H9 (cell line): ENCODE data around the gene LRRC15. TPM values are rescaled to one million over a fixed set of nuclear protein-coding genes. Genes with fewer than 3 reads are reported as not detected.

Source experiments
- DNase-seq: peaks from one replicate; pipeline ENCODE4 v3.0.0-alpha.2; 2017
- H2AFZ ChIP-seq: one replicate; pipeline ENCODE4 v1.6.1; 2013; ENCODE audit warnings: mild to moderate bottlenecking, low read length, control low read depth, moderate library complexity
- H2AK5ac ChIP-seq: 2 replicates; pipeline ENCODE4 v1.6.1; 2013; ENCODE audit warnings: low read length, control low read depth, mixed read lengths; ENCODE audit not compliant: insufficient read length
- H2BK120ac ChIP-seq: one replicate; pipeline ENCODE4 v1.6.1; 2013; ENCODE audit warnings: low read depth, mild to moderate bottlenecking, low read length, control low read depth, inconsistent platforms; ENCODE audit not compliant: poor library complexity, severe bottlenecking
- H2BK12ac ChIP-seq: 2 replicates; pipeline ENCODE4 v1.6.1; 2013; ENCODE audit warnings: low read length, control low read depth, mixed read lengths, low read depth; ENCODE audit not compliant: insufficient read length
- H2BK15ac ChIP-seq: 2 replicates; pipeline ENCODE4 v1.6.1; 2013; ENCODE audit warnings: low read depth, low read length, control low read depth
- H2BK20ac ChIP-seq: one replicate; pipeline ENCODE4 v1.6.1; 2013; ENCODE audit warnings: low read depth, mild to moderate bottlenecking, low read length, control low read depth, inconsistent platforms; ENCODE audit not compliant: poor library complexity, severe bottlenecking
- H2BK5ac ChIP-seq: 2 replicates; pipeline ENCODE4 v1.6.1; 2013; ENCODE audit warnings: low read length, control low read depth, mixed read lengths; ENCODE audit not compliant: insufficient read length
- H3K14ac ChIP-seq: 2 replicates; pipeline ENCODE4 v1.6.1; 2013; ENCODE audit warnings: low read length, control low read depth; ENCODE audit not compliant: insufficient read depth
- H3K18ac ChIP-seq: 2 replicates; pipeline ENCODE4 v1.6.1; 2013; ENCODE audit warnings: low read depth, mild to moderate bottlenecking, mixed read lengths, low read length, control low read depth; ENCODE audit not compliant: insufficient read length
- H3K23ac ChIP-seq: 2 replicates; pipeline ENCODE4 v1.6.1; 2013; ENCODE audit warnings: low read length, control low read depth, mixed read lengths, low read depth; ENCODE audit not compliant: insufficient read length
- H3K23me2 ChIP-seq: 2 replicates; pipeline ENCODE4 v1.6.1; 2013; ENCODE audit warnings: low read depth, mild to moderate bottlenecking, mixed read lengths, low read length, control low read depth; ENCODE audit not compliant: insufficient read length, poor library complexity, severe bottlenecking
- H3K27ac ChIP-seq: 2 replicates; pipeline ENCODE4 v1.5.1; 2013; ENCODE audit warnings: low read length, control low read depth, mixed read lengths, low read depth; ENCODE audit not compliant: insufficient read length
- H3K27me3 ChIP-seq: 2 replicates; pipeline ENCODE4 v1.6.1; 2013; ENCODE audit warnings: low read length, control low read depth, inconsistent platforms; ENCODE audit not compliant: insufficient read depth
- H3K4ac ChIP-seq: 2 replicates; pipeline ENCODE4 v1.6.1; 2013; ENCODE audit warnings: low read depth, mild to moderate bottlenecking, control low read depth, inconsistent platforms, low read length, moderate library complexity
- H3K4me1 ChIP-seq: 2 replicates; pipeline ENCODE4 v1.6.1; 2013; ENCODE audit warnings: low read length, control low read depth, inconsistent platforms; ENCODE audit not compliant: insufficient read depth
- H3K4me2 ChIP-seq: 2 replicates; pipeline ENCODE4 v1.6.1; 2013; ENCODE audit warnings: low read length, control low read depth, mixed read lengths; ENCODE audit not compliant: insufficient read length, insufficient read depth
- H3K56ac ChIP-seq: 2 replicates; pipeline ENCODE4 v1.6.1; 2013; ENCODE audit warnings: low read depth, mild to moderate bottlenecking, mixed read lengths, low read length, control low read depth; ENCODE audit not compliant: insufficient read length
- H3K79me1 ChIP-seq: 2 replicates; pipeline ENCODE4 v1.6.1; 2013; ENCODE audit warnings: low read depth, mild to moderate bottlenecking, moderate library complexity, low read length, control low read depth, inconsistent platforms; ENCODE audit not compliant: insufficient read depth, poor library complexity, severe bottlenecking
- H3K79me2 ChIP-seq: 2 replicates; pipeline ENCODE4 v1.6.1; 2013; ENCODE audit warnings: low read length, control low read depth, inconsistent platforms; ENCODE audit not compliant: insufficient read depth
- H3K9ac ChIP-seq: 2 replicates; pipeline ENCODE4 v1.6.1; 2013; ENCODE audit warnings: low read length, control low read depth, mixed read lengths; ENCODE audit not compliant: insufficient read length; ENCODE audit errors: extremely low read depth
- H3K9me3 ChIP-seq: one replicate; pipeline ENCODE4 v1.6.1; 2013; ENCODE audit warnings: low read depth, low read length, inconsistent platforms; ENCODE audit not compliant: control insufficient read depth
- H3T11ph ChIP-seq: one replicate; pipeline ENCODE4 v1.6.1; 2013; ENCODE audit warnings: mild to moderate bottlenecking, low read length, control low read depth, inconsistent platforms
- H4K20me1 ChIP-seq: one replicate; pipeline ENCODE4 v1.6.1; 2013; ENCODE audit not compliant: control insufficient read depth, insufficient read length, insufficient read depth
- H4K5ac ChIP-seq: 2 replicates; pipeline ENCODE4 v1.6.1; 2013; ENCODE audit warnings: low read depth, mild to moderate bottlenecking, mixed read lengths, low read length, control low read depth; ENCODE audit not compliant: insufficient read length
- H4K8ac ChIP-seq: replicated peaks from 2 replicates; pipeline ENCODE4 v1.6.1; 2013; ENCODE audit warnings: low read length, control low read depth, mixed read lengths, low read depth; ENCODE audit not compliant: insufficient read length
- H4K91ac ChIP-seq: 2 replicates; pipeline ENCODE4 v1.6.1; 2013; ENCODE audit warnings: low read depth, mild to moderate bottlenecking, moderate library complexity, mixed read lengths, low read length, control low read depth; ENCODE audit not compliant: insufficient read length
- H3K27ac Mint-ChIP-seq, 3 experiments: 2 replicates in 2 of 3; 3 replicates in 1 of 3; pipeline ENCODE4 v1.8.0; 2020 to 2021; ENCODE audit warnings: mixed read lengths in 3 of 3, mild to moderate bottlenecking in 1 of 3, moderate library complexity in 1 of 3
- H3K27me3 Mint-ChIP-seq: 2 replicates; pipeline ENCODE4 v1.8.0; 2021; ENCODE audit warnings: low read depth, mild to moderate bottlenecking, moderate library complexity, mixed read lengths
- H3K36me3 Mint-ChIP-seq, 3 experiments: 2 replicates in 2 of 3; 3 replicates in 1 of 3; pipeline ENCODE4 v1.8.0; 2020 to 2021; ENCODE audit warnings: low read depth in 3 of 3, mixed read lengths in 3 of 3; ENCODE audit not compliant: insufficient read depth in 1 of 3
- H3K4me1 Mint-ChIP-seq, 2 experiments: 2 replicates each; pipeline ENCODE4 v1.8.0; 2020; ENCODE audit warnings: mixed read lengths in 2 of 2
- H3K4me3 Mint-ChIP-seq, 2 experiments: 2 replicates in 1 of 2; 3 replicates in 1 of 2; pipeline ENCODE4 v1.8.0; 2020 to 2021; ENCODE audit warnings: mild to moderate bottlenecking in 2 of 2, mixed read lengths in 2 of 2, moderate library complexity in 1 of 2
- H3K9me3 Mint-ChIP-seq, 2 experiments: 2 replicates in 1 of 2; 3 replicates in 1 of 2; pipeline ENCODE4 v1.8.0; 2020; ENCODE audit warnings: mild to moderate bottlenecking in 2 of 2, mixed read lengths in 2 of 2, moderate library complexity in 1 of 2
- CTCF ChIP-seq: fragments of 200-600 bp; sonication (generic); conservative IDR thresholded peaks from 3 replicates; pipeline ENCODE4 v1.8.0; 2021; ENCODE audit warnings: antibody characterized with exemption, mild to moderate bottlenecking
- WGBS: extraction: QIAGEN DNeasy Blood & Tissue Kit; methylation state at CpG from one replicate; pipeline ENCODE4 v1.1.7; 2013; ENCODE audit warnings: missing lambda C conversion rate, low lambda C conversion rate, mixed read lengths; ENCODE audit not compliant: insufficient read length; ENCODE audit errors: extremely low coverage; 5-methylcytosine and 5-hydroxymethylcytosine counted together
- total RNA-seq: library from RNA; stranded (reverse); gene quantifications from 2 replicates; pipeline ENCODE4 v1.2.1, GENCODE V29; 2021

The LRRC15 gene
- total RNA-seq, 1 experiment from 2014 or later, result 0.07 TPM

DNA sequence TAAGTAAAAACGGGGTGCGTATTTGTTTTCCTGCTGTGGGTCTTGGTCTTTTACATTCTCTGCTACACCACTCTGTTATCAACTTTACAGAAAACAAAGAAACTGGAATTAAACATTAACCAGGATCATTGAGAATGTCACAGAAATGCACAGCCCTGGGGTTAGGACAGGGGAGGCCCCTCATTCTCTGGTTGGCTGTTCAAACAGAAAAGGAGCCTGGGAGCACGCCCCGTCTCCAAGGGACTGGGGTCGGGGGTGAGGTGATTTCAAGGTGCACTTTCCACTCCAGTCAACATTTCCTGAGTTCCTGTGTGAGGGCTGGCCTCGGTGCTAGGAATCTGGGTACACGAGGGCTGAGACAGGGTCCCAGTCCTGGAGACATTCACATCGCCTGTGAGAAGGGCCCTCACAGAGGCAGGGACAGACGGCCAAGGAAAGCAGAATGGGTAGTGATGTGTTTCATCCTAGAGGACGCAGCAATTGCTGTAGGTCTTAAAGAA is 48.7 kb downstream of the LRRC15 start:
- H3K4me1 Mint-ChIP-seq, result peaks cover 14 to 22% of the 10 kb centered on the region in 2 experiments
- peaks cover 21% of the 10 kb centered on the region for H3K9me3 ChIP-seq
- H3K4me1 ChIP-seq, result no peaks in the 10 kb centered on the region
- H2BK12ac ChIP-seq, result no peak overlapping the region
- H4K20me1 ChIP-seq, result no peaks in the 10 kb centered on the region
- no peak overlapping the region for H2AK5ac ChIP-seq
- H3K27me3 Mint-ChIP-seq, result peaks cover 50% of the 10 kb centered on the region
- no peak overlapping the region for H3K27ac ChIP-seq
- no peak overlapping the region for H4K8ac ChIP-seq
- H3K27me3 ChIP-seq, result peaks cover 3% of the 10 kb centered on the region; the same call in 1 of the 2 replicates
- no peak overlapping the region for H4K5ac ChIP-seq
- H3K9ac ChIP-seq, result no peak overlapping the region
- WGBS, result no CpG with 5 or more reads among the region's 10 CpGs
- no peak overlapping the region for H3K56ac ChIP-seq
- no peak overlapping the region for H3K23ac ChIP-seq
- H3K18ac ChIP-seq, result no peak overlapping the region
- H2BK15ac ChIP-seq, result no peak overlapping the region
- H2AFZ ChIP-seq, result no peak overlapping the region
- H2BK120ac ChIP-seq, result no peak overlapping the region
- no peak overlapping the region for H3K4ac ChIP-seq
- TF ChIP-seq CTCF, result no peak
- H2BK5ac ChIP-seq, result no peak overlapping the region
- H3K36me3 Mint-ChIP-seq, result peaks cover 20 to 27% (median 20%) of the 10 kb centered on the region in 3 experiments
- H3K4me3 Mint-ChIP-seq, result no peak overlapping the region
- H2BK20ac ChIP-seq, result no peak overlapping the region
- no peaks in the 10 kb centered on the region for H3K79me1 ChIP-seq
- H3K9me3 Mint-ChIP-seq, result peaks cover 32 to 54% of the 10 kb centered on the region in 2 experiments
- H3T11ph ChIP-seq, result no peak overlapping the region
- no peak overlapping the region for H3K14ac ChIP-seq
- H3K79me2 ChIP-seq, result no peaks in the 10 kb centered on the region
- H3K23me2 ChIP-seq, result no peaks in the 10 kb centered on the region
- DNase-seq, result no peak
- H4K91ac ChIP-seq, result no peak overlapping the region
- H3K4me2 ChIP-seq, result no peak overlapping the region
- no peak overlapping the region for H3K27ac Mint-ChIP-seq
